ENCODE data around the gene RBM43. TPM values are rescaled to one million over a fixed set of nuclear protein-coding genes. Genes with fewer than 3 reads are reported as not detected.

Gene RBM43
- polyA plus RNA-seq, 2 of the 4 experiments (the other 2 are of a cell fraction) = 4.8 to 9.3 TPM

DNA sequence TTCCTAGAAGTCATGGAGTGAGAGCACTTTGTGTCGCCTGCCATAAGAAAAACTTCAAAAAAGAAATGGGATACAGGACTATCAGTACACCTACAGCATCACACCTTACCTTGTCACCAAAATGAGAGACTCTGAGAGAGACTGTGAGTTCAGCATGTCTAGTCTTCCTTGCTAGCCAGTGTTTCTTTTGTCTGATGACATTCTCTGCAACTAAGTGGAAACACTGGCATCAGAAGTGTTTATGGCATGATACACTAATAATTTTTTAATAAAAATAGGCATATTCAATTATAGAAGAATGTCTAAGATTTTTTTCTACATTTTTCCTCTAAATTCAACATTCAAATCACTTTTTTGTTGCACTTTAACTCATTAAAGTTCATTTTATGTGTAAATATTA lies 9.0 kb downstream of the RBM43 start:
- 82% methylated on average over 1 of the region's 1 CpG for WGBS (ENCODE audit: missing lambda C conversion rate)
- Histone ChIP-seq H3K4me1 (no peaks in the 10 kb centered on the region), H3K27ac (no peak overlapping the region), H3K4me2 (no peak overlapping the region), H3K4me3 (no peak overlapping the region), H3K9me3 (no peaks in the 10 kb centered on the region)
- no peak for DNase-seq (ENCODE audit: low read depth in 1 of 2, low spot score in 1 of 2)
- FAIRE-seq = no peak
- CTCF ChIA-PET = interaction anchor here (1.8 kb wide), 1 partner anchor 14 kb away, joined by 7 read pairs; no protein-coding TSS in a partner anchor
- TF ChIP-seq SREBF2 (IDR thresholded peaks at IDR 0.05) = no peak
- no peak for TF ChIP-seq SMC3 (IDR thresholded peaks at IDR 0.05)
- no peak for TF ChIP-seq HOXA7 (CRISPR knock-in tag; IDR thresholded peaks at IDR 0.05)
- TF ChIP-seq ZC3H11A (IDR thresholded peaks at IDR 0.05) = no peak
- ATAC-seq = no peak
- POLR2A ChIA-PET = no interaction called here

DNA sequence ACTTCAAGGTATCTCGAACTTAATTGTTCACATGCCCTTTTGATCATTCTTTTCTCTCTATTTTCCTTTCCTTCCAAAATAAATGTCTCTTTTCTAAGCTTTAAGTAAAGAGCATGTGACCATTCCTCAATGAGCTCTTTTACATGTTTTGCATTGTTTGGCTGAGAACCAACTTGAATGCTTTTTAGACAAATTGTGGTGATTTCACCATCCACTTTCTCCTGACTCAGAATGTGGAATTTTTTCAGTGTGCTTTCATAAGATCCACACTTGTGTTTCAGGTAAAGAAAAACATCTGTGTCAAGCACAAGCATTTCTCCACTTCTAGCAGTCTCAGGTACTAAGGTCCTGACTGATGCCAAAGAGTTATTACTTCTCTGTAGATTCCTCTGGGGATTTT lies 10.7 kb downstream of the RBM43 start:
- TF ChIP-seq, protein P1, sequence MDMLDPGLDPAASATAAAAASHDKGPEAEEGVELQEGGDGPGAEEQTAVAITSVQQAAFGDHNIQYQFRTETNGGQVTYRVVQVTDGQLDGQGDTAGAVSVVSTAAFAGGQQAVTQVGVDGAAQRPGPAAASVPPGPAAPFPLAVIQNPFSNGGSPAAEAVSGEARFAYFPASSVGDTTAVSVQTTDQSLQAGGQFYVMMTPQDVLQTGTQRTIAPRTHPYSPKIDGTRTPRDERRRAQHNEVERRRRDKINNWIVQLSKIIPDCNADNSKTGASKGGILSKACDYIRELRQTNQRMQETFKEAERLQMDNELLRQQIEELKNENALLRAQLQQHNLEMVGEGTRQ (IDR thresholded peaks at IDR 0.05) = no peak
- no peak for TF ChIP-seq HOXA7 (CRISPR knock-in tag; IDR thresholded peaks at IDR 0.05)
- no peak for TF ChIP-seq HOXB13 (CRISPR knock-in tag; IDR thresholded peaks at IDR 0.05; ENCODE audit: low read depth)
- no peak for TF ChIP-seq FOXS1 (CRISPR knock-in tag; IDR thresholded peaks at IDR 0.05)
- TF ChIP-seq FOSB (CRISPR knock-in tag; IDR thresholded peaks at IDR 0.05) = no peak
- no peak for TF ChIP-seq GATA3 (IDR thresholded peaks at IDR 0.05; ENCODE audit: borderline replicate concordance)
- TF ChIP-seq ZSCAN20 (CRISPR knock-in tag; IDR thresholded peaks at IDR 0.05) = no peak
- TF ChIP-seq FOSL2 (IDR thresholded peaks at IDR 0.05) = no peak
- no peak for TF ChIP-seq FOSL2 (CRISPR knock-in tag; IDR thresholded peaks at IDR 0.05)
- no peak for TF ChIP-seq MAFK (IDR thresholded peaks at IDR 0.05; ENCODE audit: partially characterized antibody)
- TF ChIP-seq, protein P2, sequence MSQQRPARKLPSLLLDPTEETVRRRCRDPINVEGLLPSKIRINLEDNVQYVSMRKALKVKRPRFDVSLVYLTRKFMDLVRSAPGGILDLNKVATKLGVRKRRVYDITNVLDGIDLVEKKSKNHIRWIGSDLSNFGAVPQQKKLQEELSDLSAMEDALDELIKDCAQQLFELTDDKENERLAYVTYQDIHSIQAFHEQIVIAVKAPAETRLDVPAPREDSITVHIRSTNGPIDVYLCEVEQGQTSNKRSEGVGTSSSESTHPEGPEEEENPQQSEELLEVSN (IDR thresholded peaks at IDR 0.05; ENCODE audit: borderline replicate concordance, low read depth) = no peak
- no peak for TF ChIP-seq CEBPB (IDR thresholded peaks at IDR 0.05)
- TF ChIP-seq, protein P3, sequence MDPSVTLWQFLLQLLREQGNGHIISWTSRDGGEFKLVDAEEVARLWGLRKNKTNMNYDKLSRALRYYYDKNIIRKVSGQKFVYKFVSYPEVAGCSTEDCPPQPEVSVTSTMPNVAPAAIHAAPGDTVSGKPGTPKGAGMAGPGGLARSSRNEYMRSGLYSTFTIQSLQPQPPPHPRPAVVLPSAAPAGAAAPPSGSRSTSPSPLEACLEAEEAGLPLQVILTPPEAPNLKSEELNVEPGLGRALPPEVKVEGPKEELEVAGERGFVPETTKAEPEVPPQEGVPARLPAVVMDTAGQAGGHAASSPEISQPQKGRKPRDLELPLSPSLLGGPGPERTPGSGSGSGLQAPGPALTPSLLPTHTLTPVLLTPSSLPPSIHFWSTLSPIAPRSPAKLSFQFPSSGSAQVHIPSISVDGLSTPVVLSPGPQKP (IDR thresholded peaks at IDR 0.05; ENCODE audit: low read depth, low read length) = no peak
- TF ChIP-seq HDAC2 (IDR thresholded peaks at IDR 0.05) = no peak
- no peak for TF ChIP-seq RFX5 (IDR thresholded peaks at IDR 0.05)
- TF ChIP-seq, protein P4, sequence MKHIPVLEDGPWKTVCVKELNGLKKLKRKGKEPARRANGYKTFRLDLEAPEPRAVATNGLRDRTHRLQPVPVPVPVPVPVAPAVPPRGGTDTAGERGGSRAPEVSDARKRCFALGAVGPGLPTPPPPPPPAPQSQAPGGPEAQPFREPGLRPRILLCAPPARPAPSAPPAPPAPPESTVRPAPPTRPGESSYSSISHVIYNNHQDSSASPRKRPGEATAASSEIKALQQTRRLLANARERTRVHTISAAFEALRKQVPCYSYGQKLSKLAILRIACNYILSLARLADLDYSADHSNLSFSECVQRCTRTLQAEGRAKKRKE (CRISPR knock-in tag; IDR thresholded peaks at IDR 0.05; ENCODE audit: low read depth) = no peak
- no peak for TF ChIP-seq ESRRA (IDR thresholded peaks at IDR 0.05; ENCODE audit: borderline replicate concordance, low read length)
- TF ChIP-seq RARB (CRISPR knock-in tag; IDR thresholded peaks at IDR 0.05) = no peak
- ATAC-seq = no peak
- no peaks in the 10 kb centered on the region for H3K9me3 ChIP-seq
- H3K4me3 ChIP-seq = no peak overlapping the region
- no peak overlapping the region for H3K27ac ChIP-seq
- ChIA-PET POLR2A (interaction anchor here (0.5 to 0.6 kb wide), 2 partner anchors 11 to 58 kb away, joined by 3 read pairs; partner anchors contain the start of gene RBM43), CTCF (interaction anchor here (0.6 to 1.8 kb wide), 4 partner anchors 12 to 1487 kb away, joined by 3 to 7 read pairs (median 3); no protein-coding TSS in a partner anchor)
- no peak for FAIRE-seq
- H3K4me2 ChIP-seq = no peak overlapping the region
- no peak for DNase-seq (ENCODE audit: low read depth in 1 of 2, low spot score in 1 of 2)
- H3K4me1 ChIP-seq = no peaks in the 10 kb centered on the region
- 86% methylated on average over 1 of the region's 1 CpG for WGBS (ENCODE audit: missing lambda C conversion rate)

DNA sequence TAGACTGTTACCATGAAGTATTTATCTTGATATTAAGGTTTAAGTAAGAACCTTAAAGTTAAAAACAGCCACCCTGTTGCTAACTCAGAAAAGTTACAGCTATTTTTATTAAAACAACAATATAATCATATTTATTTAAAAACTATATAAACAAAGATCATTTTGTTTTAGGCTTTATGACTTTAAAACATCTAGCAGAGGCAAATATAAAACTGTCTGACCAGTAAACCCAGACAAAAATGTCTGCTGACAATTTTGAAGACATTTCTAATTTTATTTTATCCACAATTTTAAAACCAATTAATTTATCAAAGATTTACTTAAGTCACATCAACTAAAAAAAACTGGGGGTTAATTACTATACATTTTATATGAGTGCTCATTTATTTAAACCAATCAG lies 14.2 kb downstream of the RBM43 start:
- no peaks in the 10 kb centered on the region for H3K4me1 ChIP-seq
- H3K4me3 ChIP-seq = no peak overlapping the region
- no peaks in the 10 kb centered on the region for H3K9me3 ChIP-seq
- no peak overlapping the region for H3K27ac ChIP-seq
- no peak for FAIRE-seq
- ChIA-PET POLR2A (no interaction called here), CTCF (interaction anchor here (3.1 kb wide), 1 partner anchor 8 kb away, joined by 12 read pairs; no protein-coding TSS in a partner anchor)
- no peak for TF ChIP-seq SMC3 (IDR thresholded peaks at IDR 0.05)
- no peak for TF ChIP-seq FOSL2 (IDR thresholded peaks at IDR 0.05)
- no peak for TF ChIP-seq FOSL2 (CRISPR knock-in tag; IDR thresholded peaks at IDR 0.05)
- no peak for TF ChIP-seq JUNB (IDR thresholded peaks at IDR 0.05)
- TF ChIP-seq ZSCAN20 (CRISPR knock-in tag; IDR thresholded peaks at IDR 0.05) = no peak
- no peak for TF ChIP-seq MAFK (IDR thresholded peaks at IDR 0.05; ENCODE audit: partially characterized antibody)
- no peak overlapping the region for H3K4me2 ChIP-seq
- ATAC-seq = no peak
- DNase-seq (ENCODE audit: low read depth in 1 of 2, low spot score in 1 of 2) = no peak

All from A549 (cell line).